Kidney epithelial cell (primary cell): Measurements from ENCODE around the gene AGXT2. TPM values are rescaled to one million over a fixed set of nuclear protein-coding genes. Genes with fewer than 3 reads are reported as not detected.

Experiments
- DNase-seq: peaks from one replicate; pipeline ENCODE4 v3.0.0-alpha.2; 2010; ENCODE audit warnings: low read depth
- H3K27me3 ChIP-seq: 2 replicates; pipeline ENCODE4 v1.6.0; 2011; ENCODE audit warnings: low read length; ENCODE audit not compliant: control insufficient read depth, insufficient read depth
- H3K36me3 ChIP-seq: 2 replicates; pipeline ENCODE4 v1.5.1; 2011; ENCODE audit warnings: low read length; ENCODE audit not compliant: control insufficient read depth, insufficient read depth
- H3K4me3 ChIP-seq: 2 replicates; pipeline ENCODE4 v1.5.1; 2011; ENCODE audit warnings: low read depth, mild to moderate bottlenecking, control low read depth, low read length
- total RNA-seq: library from RNA; depleted of rRNA; stranded (reverse); fragments of >200 nt; gene quantifications from 2 replicates; pipeline ENCODE4 v1.2.3, GENCODE V29; 2015
- TF ChIP-seq, protein P1 (sequence below): IDR thresholded peaks from 2 replicates; pipeline ENCODE4 v1.5.1; 2011; ENCODE audit warnings: mild to moderate bottlenecking, moderate library complexity, low read length, control low read depth, inconsistent platforms; ENCODE audit not compliant: insufficient read depth, poor library complexity, severe bottlenecking

AGXT2 gene
- total RNA-seq, 1 donor from 2014 or later: not detected

DNA sequence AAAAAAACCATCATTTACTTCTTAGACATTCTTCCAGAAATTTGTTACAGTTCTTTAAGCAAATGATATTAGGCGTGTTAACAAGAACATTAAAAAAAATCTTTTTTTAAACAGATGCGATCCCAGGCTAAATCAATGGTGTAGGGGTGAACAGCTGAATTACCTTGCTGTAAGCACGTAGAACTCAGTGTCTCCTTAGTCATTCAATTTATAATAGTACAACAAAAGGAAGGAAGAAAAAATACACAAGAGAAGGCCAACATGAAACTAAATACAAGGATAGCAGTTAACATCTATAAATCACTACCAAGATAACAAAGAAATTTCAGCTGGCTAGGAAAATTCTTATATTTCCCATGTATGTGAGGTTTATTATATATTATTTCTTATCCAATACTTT lies 35.4 kb downstream of the AGXT2 start:
- TF ChIP-seq, protein P1, sequence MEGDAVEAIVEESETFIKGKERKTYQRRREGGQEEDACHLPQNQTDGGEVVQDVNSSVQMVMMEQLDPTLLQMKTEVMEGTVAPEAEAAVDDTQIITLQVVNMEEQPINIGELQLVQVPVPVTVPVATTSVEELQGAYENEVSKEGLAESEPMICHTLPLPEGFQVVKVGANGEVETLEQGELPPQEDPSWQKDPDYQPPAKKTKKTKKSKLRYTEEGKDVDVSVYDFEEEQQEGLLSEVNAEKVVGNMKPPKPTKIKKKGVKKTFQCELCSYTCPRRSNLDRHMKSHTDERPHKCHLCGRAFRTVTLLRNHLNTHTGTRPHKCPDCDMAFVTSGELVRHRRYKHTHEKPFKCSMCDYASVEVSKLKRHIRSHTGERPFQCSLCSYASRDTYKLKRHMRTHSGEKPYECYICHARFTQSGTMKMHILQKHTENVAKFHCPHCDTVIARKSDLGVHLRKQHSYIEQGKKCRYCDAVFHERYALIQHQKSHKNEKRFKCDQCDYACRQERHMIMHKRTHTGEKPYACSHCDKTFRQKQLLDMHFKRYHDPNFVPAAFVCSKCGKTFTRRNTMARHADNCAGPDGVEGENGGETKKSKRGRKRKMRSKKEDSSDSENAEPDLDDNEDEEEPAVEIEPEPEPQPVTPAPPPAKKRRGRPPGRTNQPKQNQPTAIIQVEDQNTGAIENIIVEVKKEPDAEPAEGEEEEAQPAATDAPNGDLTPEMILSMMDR: no peak
- no peak overlapping the region for H3K4me3 ChIP-seq
- no peaks in the 10 kb centered on the region for H3K36me3 ChIP-seq
- no peak for DNase-seq
- H3K27me3 ChIP-seq: no peaks in the 10 kb centered on the region

DNA sequence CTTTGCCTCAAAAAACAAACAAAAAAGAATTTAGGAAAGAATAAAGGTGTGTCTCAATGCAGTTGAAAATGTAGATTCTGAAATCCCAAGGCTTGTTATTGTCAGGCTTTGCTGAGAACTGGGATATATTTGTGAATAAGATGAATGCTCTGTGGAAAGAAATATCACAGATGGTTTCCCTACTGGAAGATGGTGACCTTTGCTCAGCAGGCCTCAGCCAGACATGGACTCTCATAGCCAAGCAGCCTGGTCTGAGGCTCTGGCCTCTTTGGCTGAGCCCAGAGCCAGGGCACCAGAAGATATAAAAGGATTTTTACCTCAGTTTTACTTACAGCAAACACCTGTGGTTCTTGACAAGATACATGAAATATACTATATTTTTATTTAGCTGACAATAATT lies 37.1 kb downstream of the AGXT2 start:
- Histone ChIP-seq H3K36me3 (no peaks in the 10 kb centered on the region), H3K27me3 (no peaks in the 10 kb centered on the region), H3K4me3 (no peak overlapping the region)
- no peak for DNase-seq
- TF ChIP-seq, protein P1: no peak

DNA sequence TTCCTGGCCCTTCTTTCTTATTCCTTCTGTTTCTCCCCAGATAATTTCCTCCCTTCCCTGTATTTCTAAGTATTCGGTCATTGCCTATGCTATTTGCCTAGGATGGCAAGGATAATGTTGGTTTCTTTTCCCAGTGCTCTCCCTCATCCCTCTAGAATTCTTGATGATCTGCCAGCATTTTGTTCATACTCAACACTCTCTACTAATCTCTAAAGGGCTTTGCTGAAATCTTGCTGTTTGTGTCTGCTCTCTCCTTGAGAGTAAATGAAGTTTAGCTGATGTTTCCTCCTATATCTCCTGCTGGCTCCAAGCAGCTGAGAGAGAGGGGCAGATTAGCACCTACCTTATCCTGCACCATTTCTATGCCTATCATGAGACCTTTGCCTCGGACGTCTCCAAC lies 38.1 kb downstream of the AGXT2 start:
- Histone ChIP-seq H3K27me3 (no peaks in the 10 kb centered on the region), H3K4me3 (no peak overlapping the region), H3K36me3 (no peaks in the 10 kb centered on the region)
- no peak for DNase-seq
- TF ChIP-seq, protein P1: no peak

DNA sequence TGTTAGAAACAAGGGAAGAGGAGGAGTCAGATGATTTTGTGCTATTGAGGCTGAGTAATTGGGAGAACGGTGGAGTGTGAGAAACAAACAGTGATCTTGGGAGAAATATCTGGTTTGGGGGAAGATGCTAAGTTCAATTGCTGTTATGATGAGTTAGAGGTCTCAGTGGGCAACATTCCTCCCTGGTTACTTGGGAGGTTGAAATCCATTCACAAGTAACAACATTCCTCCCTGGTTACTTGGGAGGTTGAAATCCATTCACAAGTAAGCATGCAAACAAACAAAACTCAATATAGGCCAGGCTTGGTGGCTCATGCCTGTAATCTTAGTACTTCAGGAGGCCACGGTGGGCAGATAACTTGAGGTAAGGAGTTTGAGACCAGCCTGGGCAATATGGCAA lies 38.7 kb downstream of the AGXT2 start:
- H3K36me3 ChIP-seq: no peaks in the 10 kb centered on the region
- TF ChIP-seq, protein P1: no peak
- DNase-seq: no peak
- no peak overlapping the region for H3K4me3 ChIP-seq
- H3K27me3 ChIP-seq: no peaks in the 10 kb centered on the region

DNA sequence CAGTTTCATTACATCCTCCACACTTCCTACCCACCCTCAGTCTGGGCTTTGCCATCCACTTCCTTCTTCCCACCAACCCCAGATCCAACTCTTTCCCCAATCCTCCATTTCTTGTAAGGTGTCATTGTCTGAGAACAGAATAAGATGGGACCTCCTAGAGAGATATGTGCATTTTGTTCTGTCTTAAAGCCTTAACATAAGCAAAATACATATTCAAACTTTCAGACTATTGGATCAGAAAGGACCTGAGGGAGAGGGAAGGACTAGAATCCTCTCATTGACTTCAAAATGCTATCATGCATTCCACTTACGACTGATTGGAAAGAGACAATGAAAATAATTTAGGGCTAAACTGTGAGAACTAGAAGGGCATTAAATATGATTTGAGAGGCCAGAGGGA lies 43.0 kb downstream of the AGXT2 start:
- no peak for DNase-seq
- no peaks in the 10 kb centered on the region for H3K36me3 ChIP-seq
- H3K4me3 ChIP-seq: no peak overlapping the region
- H3K27me3 ChIP-seq: no peaks in the 10 kb centered on the region
- TF ChIP-seq, protein P1: no peak

DNA sequence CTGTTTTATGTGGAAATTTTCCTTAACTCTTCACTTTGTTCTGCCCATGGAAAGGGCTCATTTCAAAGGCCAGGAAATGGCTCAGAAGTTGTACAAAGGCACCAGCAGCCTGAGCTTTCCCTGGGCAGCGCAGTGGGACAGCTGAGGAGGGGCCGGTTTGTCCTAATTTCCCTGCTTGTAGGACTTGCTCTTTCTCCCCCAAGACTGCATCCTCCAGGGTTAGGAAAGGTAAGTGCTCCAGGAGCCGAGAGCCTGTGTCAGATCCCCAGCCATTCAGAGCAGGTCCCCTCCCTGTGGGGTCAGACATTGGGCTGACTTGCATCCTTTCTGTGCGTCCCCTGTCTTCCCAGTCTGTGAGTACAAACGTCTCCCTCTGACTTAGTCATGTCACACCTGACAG lies 43.5 kb downstream of the AGXT2 start:
- TF ChIP-seq, protein P1: no peak
- Histone ChIP-seq H3K36me3 (no peaks in the 10 kb centered on the region), H3K4me3 (no peak overlapping the region), H3K27me3 (no peaks in the 10 kb centered on the region)
- DNase-seq: no peak
